Ishikawa (cell line): Measurements from ENCODE around the gene MTUS2.

Experiments
- CEBPB ChIP-seq: IDR thresholded peaks from 2 replicates; pipeline ENCODE4 v1.6.1; 2012
- CREB1 ChIP-seq: IDR thresholded peaks from 2 replicates; pipeline ENCODE4 v1.6.1; 2012; ENCODE audit warnings: low read depth
- EGR1 ChIP-seq: IDR thresholded peaks from 2 replicates; pipeline ENCODE4 v1.6.1; 2012
- EP300 ChIP-seq: IDR thresholded peaks from 2 replicates; pipeline ENCODE4 v1.6.1; 2012; ENCODE audit warnings: borderline replicate concordance
- FOXM1 ChIP-seq: IDR thresholded peaks from 2 replicates; pipeline ENCODE4 v1.6.1; 2012; ENCODE audit warnings: low read depth, borderline replicate concordance
- NFIC ChIP-seq: IDR thresholded peaks from 2 replicates; pipeline ENCODE4 v1.6.1; 2012
- RAD21 ChIP-seq: IDR thresholded peaks from 2 replicates; pipeline ENCODE4 v1.6.1; 2012; ENCODE audit warnings: low read depth
- TAF1 ChIP-seq: IDR thresholded peaks from 2 replicates; pipeline ENCODE4 v1.6.1; 2012; ENCODE audit warnings: low read depth, mild to moderate bottlenecking
- TCF12 ChIP-seq: IDR thresholded peaks from 2 replicates; pipeline ENCODE4 v1.6.1; 2012; ENCODE audit warnings: low read depth
- TEAD4 ChIP-seq: IDR thresholded peaks from 2 replicates; pipeline ENCODE4 v1.6.1; 2012
- YY1 ChIP-seq: IDR thresholded peaks from 2 replicates; pipeline ENCODE4 v1.6.1; 2012; ENCODE audit warnings: low read depth
- ZBTB7A ChIP-seq: IDR thresholded peaks from 2 replicates; pipeline ENCODE4 v1.6.1; 2012; ENCODE audit warnings: low read depth
- TF ChIP-seq, protein P1 (sequence below): IDR thresholded peaks from 2 replicates; pipeline ENCODE4 v1.6.1; 2012; ENCODE audit warnings: low read depth, mild to moderate bottlenecking
- TF ChIP-seq, protein P2 (sequence below): IDR thresholded peaks from 2 replicates; pipeline ENCODE4 v1.6.1; 2012
- TF ChIP-seq, protein P3 (sequence below): IDR thresholded peaks from 2 replicates; pipeline ENCODE4 v1.6.1; 2012

The MTUS2 gene

DNA sequence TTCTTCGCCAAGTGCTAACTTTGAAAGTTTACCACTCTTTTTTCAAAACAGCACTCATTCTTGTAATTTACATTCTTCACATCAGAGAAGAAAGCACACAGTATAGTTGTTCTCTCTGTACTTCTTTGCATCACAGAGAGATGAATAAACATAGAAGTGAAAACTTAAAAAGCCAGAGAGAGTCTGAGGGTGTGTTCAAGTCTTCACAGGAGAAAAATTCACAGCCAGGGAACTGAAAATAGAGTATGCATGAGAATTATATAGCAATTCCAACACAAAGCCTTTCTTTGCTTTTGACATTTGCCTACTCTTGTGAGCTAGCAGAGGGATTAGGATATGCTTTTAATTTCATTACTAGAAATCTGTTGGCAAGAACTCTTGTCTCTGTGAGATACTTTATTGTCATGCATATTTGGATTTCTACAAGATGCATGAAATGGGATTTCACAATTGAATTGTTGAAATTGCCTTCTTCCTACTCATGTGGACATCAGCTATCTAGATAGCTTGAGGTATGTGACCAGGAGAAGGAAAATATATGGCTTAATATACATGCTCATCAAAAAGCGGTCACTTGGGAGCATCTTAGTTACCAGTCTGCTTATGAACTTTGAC lies 609.3 kb downstream of the MTUS2 start:
- TF ChIP-seq RAD21 (no peak), CREB1 (no peak), ZBTB7A (no peak), TCF12 (no peak), CEBPB (no peak), YY1 (no peak), NFIC (no peak), TEAD4 (no peak), EP300 (no peak), FOXM1 (no peak)
- TF ChIP-seq, protein P1, sequence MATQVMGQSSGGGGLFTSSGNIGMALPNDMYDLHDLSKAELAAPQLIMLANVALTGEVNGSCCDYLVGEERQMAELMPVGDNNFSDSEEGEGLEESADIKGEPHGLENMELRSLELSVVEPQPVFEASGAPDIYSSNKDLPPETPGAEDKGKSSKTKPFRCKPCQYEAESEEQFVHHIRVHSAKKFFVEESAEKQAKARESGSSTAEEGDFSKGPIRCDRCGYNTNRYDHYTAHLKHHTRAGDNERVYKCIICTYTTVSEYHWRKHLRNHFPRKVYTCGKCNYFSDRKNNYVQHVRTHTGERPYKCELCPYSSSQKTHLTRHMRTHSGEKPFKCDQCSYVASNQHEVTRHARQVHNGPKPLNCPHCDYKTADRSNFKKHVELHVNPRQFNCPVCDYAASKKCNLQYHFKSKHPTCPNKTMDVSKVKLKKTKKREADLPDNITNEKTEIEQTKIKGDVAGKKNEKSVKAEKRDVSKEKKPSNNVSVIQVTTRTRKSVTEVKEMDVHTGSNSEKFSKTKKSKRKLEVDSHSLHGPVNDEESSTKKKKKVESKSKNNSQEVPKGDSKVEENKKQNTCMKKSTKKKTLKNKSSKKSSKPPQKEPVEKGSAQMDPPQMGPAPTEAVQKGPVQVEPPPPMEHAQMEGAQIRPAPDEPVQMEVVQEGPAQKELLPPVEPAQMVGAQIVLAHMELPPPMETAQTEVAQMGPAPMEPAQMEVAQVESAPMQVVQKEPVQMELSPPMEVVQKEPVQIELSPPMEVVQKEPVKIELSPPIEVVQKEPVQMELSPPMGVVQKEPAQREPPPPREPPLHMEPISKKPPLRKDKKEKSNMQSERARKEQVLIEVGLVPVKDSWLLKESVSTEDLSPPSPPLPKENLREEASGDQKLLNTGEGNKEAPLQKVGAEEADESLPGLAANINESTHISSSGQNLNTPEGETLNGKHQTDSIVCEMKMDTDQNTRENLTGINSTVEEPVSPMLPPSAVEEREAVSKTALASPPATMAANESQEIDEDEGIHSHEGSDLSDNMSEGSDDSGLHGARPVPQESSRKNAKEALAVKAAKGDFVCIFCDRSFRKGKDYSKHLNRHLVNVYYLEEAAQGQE: no peak

DNA sequence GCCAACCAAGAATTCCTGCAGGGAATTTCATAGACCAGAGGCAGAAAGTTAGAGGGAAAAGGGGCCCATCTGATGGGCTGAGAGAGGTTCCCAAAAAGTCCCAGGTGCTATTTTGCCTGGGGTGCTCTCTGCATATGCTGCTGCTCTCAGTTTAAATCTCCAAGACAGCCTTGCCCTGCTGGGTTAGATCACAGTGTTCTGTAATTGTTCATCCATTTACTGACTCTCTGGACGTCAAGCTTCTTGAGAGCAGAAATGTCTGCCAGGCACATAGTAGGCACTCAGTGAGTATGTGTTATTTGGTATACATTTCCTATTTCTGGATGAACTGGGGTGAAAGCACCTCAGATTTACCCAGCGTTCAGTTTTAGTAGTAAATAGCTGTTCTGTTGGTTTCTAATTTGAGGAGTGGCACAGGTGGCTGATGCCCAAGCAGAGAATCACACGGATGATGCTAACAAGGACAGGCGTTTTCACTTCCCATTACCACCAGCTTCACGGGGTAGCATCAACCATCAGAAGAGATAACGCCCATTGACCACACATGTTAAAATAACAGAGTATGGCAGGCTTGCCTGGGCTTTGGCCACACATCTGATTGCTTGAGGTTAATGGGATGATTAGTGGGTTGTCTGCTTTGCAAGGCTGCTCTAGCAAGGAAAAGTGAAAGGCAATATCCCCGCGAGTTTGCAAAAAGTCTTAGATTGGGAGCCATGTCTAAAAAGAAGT lies 614.2 kb downstream of the MTUS2 start:
- TF ChIP-seq TAF1 (no peak), ZBTB7A (no peak), RAD21 (no peak), TCF12 (no peak)

DNA sequence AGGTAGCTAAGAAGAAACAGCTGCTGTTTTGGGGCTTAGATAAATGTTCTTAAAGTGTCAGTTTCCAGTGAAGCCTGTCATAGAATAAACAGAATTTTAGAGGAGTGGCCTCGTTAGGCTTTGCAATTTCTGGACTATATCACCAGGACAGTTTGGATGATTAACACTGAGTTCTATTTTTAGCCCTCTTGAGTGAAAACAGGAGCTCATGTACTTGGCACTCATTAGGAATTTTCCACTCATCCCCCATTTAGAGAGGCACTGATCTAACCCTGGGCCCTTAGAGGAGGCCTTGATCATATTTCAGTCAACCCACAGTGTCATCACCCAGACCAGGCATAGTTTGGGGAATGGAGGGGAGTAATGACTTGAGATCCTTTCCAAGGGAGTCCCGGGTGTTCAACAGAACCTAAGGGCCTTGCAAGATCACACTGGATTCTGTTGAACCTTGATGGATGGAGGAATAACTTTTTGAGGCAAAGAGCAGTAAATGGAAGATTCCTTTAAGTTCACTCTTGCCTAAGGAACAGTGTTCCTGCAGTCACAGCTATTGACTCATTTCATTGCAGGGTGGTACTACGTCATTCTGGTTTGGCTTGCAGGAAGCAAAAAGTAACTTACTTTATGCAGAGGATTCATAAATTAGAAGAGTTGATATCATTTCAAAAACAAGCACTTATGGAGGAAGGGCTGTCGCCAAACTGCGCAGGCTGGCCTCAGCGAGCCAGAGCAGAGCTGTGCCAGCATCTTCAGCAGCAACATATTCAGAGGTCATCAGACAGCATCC lies 615.2 kb downstream of the MTUS2 start:
- TF ChIP-seq CEBPB (no peak), EGR1 (no peak), ZBTB7A (no peak), EP300 (no peak), YY1 (no peak), NFIC (no peak), RAD21 (no peak), TAF1 (no peak), TCF12 (no peak), TEAD4 (no peak), CREB1 (no peak), FOXM1 (no peak)
- TF ChIP-seq, protein P2, sequence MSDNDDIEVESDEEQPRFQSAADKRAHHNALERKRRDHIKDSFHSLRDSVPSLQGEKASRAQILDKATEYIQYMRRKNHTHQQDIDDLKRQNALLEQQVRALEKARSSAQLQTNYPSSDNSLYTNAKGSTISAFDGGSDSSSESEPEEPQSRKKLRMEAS: no peak
- TF ChIP-seq, protein P3, sequence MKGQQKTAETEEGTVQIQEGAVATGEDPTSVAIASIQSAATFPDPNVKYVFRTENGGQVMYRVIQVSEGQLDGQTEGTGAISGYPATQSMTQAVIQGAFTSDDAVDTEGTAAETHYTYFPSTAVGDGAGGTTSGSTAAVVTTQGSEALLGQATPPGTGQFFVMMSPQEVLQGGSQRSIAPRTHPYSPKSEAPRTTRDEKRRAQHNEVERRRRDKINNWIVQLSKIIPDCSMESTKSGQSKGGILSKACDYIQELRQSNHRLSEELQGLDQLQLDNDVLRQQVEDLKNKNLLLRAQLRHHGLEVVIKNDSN: no peak
- TF ChIP-seq, protein P1: no peak

DNA sequence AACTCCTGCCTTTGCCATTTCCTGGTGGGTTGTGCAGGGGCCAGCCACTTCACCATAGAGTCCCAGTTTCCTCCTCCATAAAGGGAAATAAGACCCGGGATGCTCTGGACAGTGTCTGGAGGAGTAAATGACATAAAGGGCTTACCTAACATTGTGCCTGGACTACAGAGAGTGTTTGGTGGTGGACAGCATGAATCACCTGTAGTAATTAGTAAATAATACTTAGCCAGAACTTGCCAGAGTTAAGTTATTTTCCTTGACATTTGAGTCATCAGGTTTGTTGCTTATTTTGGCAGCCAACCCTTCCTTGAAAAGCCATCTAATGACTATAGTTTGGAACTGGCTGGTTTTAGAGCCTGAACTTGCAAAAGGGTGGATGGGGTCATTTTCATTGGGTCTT lies 616.2 kb downstream of the MTUS2 start:
- no peak for TF ChIP-seq TCF12
- no peak for TF ChIP-seq EGR1

DNA sequence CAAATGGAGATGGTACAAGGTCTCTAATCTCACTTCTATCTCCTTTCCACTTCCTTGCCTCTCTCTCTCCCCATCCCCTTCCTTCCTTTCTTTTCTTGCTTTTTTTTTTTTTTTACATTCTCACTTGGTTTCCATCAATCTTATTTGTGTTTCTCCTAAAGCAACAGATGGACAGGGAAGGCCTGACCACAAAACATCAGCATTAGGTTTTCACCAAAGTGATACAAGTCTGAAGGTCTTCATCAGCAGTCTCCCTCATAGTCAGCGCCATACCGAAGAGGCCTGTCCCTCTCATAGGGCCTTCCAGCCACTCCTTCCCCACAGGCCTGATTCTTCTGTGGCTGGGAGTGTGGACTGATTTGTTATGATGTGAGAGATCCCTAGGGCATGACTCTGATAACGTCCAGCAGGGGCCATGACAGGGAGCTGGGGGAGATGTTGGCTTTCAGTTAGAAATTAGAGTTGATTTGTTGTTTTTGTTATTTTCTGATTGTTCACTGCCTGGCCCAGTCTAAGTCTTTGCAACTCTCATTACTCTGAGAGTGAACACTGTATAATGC lies 616.7 kb downstream of the MTUS2 start:
- TF ChIP-seq, protein P1: no peak
- no peak for TF ChIP-seq RAD21
- TF ChIP-seq TCF12: no peak
- TF ChIP-seq CREB1: no peak
- no peak for TF ChIP-seq CEBPB
- TF ChIP-seq FOXM1: no peak
- no peak for TF ChIP-seq NFIC
- TF ChIP-seq TEAD4: no peak
